ENCODE results near the gene ATP1A1.
A peak's percentile ranks its signal among the peaks of the same experiment; 100 is the strongest.

The ATP1A1 gene

DNA sequence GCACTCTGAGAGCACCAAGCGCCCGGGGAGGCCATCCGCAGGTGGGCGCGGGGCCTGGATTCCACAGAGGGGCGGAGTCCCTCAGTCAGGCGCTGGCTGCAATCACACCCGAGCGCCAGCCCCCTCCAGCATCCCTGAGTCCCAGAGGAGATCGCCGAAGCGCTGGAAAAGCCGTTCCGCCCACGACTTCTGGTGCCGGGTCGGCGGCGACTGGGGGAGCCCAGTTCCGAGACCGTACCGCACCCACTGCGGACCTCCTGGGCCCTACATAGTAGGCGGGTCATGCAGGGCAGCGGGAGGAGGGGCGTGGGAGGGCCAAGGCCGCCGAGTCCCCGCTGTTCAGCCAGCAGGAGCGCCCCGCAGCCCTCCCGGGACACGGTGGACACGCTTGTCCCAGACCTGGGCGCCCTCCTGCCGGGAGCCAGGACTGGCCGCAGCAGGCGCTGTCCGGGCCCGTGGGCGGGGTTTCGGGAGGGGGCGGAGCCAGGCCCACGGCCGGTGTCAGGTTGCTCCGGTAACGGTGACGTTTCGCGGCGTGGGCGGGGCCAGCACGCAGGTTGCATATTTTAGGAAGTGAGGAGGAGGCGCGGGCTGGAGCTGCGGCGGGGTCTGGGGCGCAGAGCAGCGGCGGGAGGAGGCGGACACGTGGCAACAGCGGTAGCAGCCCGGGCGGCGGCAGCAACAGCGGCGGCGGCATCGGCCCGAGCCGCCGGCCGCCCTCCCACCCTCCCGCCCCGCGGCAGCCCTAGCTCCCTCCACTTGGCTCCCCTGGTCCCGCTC is at the start of gene ATP1A1:
Gene ATP1A1 (plus strand): TSS at position 594 of the 780 bp plus-strand sequence. CDS start 268 bp downstream, outside the sequence.
- DNase-seq (ENCODE audit: low spot score): peak; percentile 97
- TF ChIP-seq, protein P1, sequence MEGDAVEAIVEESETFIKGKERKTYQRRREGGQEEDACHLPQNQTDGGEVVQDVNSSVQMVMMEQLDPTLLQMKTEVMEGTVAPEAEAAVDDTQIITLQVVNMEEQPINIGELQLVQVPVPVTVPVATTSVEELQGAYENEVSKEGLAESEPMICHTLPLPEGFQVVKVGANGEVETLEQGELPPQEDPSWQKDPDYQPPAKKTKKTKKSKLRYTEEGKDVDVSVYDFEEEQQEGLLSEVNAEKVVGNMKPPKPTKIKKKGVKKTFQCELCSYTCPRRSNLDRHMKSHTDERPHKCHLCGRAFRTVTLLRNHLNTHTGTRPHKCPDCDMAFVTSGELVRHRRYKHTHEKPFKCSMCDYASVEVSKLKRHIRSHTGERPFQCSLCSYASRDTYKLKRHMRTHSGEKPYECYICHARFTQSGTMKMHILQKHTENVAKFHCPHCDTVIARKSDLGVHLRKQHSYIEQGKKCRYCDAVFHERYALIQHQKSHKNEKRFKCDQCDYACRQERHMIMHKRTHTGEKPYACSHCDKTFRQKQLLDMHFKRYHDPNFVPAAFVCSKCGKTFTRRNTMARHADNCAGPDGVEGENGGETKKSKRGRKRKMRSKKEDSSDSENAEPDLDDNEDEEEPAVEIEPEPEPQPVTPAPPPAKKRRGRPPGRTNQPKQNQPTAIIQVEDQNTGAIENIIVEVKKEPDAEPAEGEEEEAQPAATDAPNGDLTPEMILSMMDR (IDR thresholded peaks at IDR 0.05; ENCODE audit: extremely low read depth, insufficient read depth, missing control alignments): no peak
- in situ Hi-C loops (cut with MboI; ENCODE audit: low pct_unique_long_range_greater_than_20kb, low sequenced_read_pairs, unreplicated experiment): no loop called here

DNA sequence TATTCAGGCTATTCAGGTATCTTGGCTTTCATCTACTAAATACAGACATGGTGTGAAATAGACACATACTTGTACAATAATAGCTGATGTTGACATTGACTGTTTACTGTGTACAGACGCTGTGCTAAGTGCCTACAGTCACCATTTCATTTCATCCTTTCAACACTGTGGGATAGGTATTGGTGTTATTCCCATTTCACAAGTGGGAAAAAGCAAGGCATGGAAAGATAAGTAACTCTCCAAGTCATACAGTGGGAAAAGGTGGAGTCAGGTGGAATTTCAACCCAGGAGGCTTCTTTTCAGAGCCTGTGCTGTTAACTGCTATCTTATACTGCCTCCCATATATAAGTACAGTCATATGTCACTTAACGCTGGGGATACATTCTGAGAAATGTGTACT is 49.6 kb upstream of the ATP1A1 start:
- DNase-seq (ENCODE audit: low spot score): no peak
- in situ Hi-C loops (cut with MboI; ENCODE audit: low pct_unique_long_range_greater_than_20kb, low sequenced_read_pairs, unreplicated experiment): no loop called here
- TF ChIP-seq, protein P1 (IDR thresholded peaks at IDR 0.05; ENCODE audit: extremely low read depth, insufficient read depth, missing control alignments): no peak

DNA sequence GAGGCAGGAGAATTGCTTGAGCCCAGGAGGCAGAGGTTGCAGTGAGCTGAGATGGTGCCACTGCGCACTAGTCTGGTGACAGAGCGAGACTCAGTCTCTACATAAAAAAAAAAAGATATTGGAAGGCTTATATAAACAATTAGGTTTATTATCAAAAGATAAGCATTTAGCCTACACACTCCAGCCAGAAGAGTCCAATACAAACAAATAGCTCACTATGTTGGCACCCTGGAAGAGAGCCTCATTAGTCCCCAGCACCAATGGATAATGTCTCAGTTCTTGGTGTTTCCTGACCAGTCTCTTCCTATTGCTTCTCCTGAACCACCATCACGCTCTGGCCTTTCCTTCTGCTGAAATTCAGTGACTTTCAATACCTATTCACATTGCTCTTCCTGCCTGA is 48.6 kb upstream of the ATP1A1 start:
- TF ChIP-seq, protein P1 (IDR thresholded peaks at IDR 0.05; ENCODE audit: extremely low read depth, insufficient read depth, missing control alignments): no peak
- DNase-seq (ENCODE audit: low spot score): no peak
- in situ Hi-C loops (cut with MboI; ENCODE audit: low pct_unique_long_range_greater_than_20kb, low sequenced_read_pairs, unreplicated experiment): no loop called here

DNA sequence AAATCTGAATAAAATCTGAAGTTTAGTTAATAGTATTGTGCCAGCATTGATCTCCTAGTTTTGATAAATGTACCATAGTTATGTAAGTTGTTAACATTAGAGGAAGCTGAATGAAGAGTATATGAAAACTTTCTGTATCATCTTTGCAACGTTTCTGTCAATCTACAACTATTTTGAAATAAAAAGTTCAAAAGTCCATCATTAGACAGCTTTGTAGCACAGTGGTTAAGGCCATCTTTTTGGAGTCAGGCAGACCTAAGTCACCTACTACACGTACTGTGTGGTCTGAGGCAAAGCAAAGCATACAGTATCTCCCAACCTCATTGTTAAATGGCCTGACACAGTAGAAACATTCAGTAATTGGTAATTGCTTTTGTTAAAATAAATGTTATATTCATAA is 47.9 kb upstream of the ATP1A1 start:
- in situ Hi-C loops (cut with MboI; ENCODE audit: low pct_unique_long_range_greater_than_20kb, low sequenced_read_pairs, unreplicated experiment): no loop called here
- TF ChIP-seq, protein P1 (IDR thresholded peaks at IDR 0.05; ENCODE audit: extremely low read depth, insufficient read depth, missing control alignments): no peak
- DNase-seq (ENCODE audit: low spot score): no peak

DNA sequence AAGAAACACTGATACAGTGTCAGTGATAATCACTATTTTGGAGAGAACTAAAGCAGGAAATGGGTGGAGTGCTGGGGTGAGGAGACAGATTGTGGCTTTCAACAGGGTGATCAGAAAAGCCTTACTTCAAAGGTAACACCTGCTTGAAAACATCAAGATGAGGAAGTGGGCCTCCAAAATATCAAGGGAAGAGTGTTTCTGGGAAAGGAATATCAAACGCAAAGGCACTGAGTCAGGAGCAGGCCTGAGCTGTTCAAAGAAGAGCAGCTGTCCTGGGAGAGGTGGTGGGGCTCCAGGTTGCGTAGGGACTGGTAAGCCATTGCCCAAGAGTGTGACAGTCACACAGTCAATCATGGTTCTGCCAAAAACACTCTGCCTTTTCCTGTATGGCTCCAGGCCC is 47.1 kb upstream of the ATP1A1 start:
- TF ChIP-seq, protein P1 (IDR thresholded peaks at IDR 0.05; ENCODE audit: extremely low read depth, insufficient read depth, missing control alignments): no peak
- in situ Hi-C loops (cut with MboI; ENCODE audit: low pct_unique_long_range_greater_than_20kb, low sequenced_read_pairs, unreplicated experiment): no loop called here
- no peak for DNase-seq (ENCODE audit: low spot score)

DNA sequence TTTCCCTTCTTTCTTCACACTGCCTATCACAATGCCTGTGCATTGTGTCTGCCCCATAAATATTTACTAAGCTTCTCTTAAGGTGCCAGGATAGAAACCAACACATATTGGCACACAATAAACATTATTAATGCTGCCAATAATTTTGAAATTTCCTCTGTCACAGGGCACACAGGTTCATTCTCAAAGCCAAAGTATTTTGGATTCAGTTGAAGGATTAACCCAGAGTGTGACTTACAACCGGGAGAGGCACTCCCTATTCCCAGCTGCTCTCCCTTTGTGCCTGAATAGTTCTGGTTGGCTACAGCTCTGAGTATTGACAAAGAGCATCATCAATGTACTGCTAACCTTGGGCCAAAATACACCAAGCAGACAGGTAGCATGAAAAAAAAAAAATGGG is 46.6 kb upstream of the ATP1A1 start:
- in situ Hi-C loops (cut with MboI; ENCODE audit: low pct_unique_long_range_greater_than_20kb, low sequenced_read_pairs, unreplicated experiment): no loop called here
- TF ChIP-seq, protein P1 (IDR thresholded peaks at IDR 0.05; ENCODE audit: extremely low read depth, insufficient read depth, missing control alignments): no peak
- DNase-seq (ENCODE audit: low spot score): no peak

All from GM13977 (cell line).